BLaER1 treated with 17β-estradiol and CSF1 and Interleukin-3, amounts not matched to agents 10 nM and 100 nM (cell line): ENCODE results near the gene ZNF776.

Source experiments
- H3K27ac ChIP-seq, 11 experiments: shearing (Covaris generic); formaldehyde crosslinking; 2 replicates each; pipeline ENCODE4 v1.8.1; 2022
- H3K27me3 ChIP-seq, 11 experiments: shearing (Covaris generic); formaldehyde crosslinking; 2 replicates each; pipeline ENCODE4 v1.8.1; 2022
- H3K36me3 ChIP-seq, 11 experiments: shearing (Covaris generic); formaldehyde crosslinking; 2 replicates each; pipeline ENCODE4 v1.8.1; 2022
- H3K4me1 ChIP-seq, 10 experiments: shearing (Covaris generic); formaldehyde crosslinking; 2 replicates each; pipeline ENCODE4 v1.8.1; 2022
- H3K4me2 ChIP-seq, 11 experiments: shearing (Covaris generic); formaldehyde crosslinking; 2 replicates each; pipeline ENCODE4 v1.8.1; 2022
- H3K4me3 ChIP-seq, 10 experiments: shearing (Covaris generic); formaldehyde crosslinking; 2 replicates each; pipeline ENCODE4 v1.8.1; 2022
- H3K9ac ChIP-seq, 11 experiments: shearing (Covaris generic); formaldehyde crosslinking; 2 replicates each; pipeline ENCODE4 v1.8.1; 2022
- H3K9me3 ChIP-seq, 11 experiments: shearing (Covaris generic); formaldehyde crosslinking; replicated peaks in 1 of 11; 2 replicates each; pipeline ENCODE4 v1.8.1; 2022
- H4K20me1 ChIP-seq, 11 experiments: shearing (Covaris generic); formaldehyde crosslinking; 2 replicates each; pipeline ENCODE4 v1.8.1; 2022
- Cebpa-rat ChIP-seq, 11 experiments: shearing (Covaris generic); IDR thresholded peaks; 2 replicates each; pipeline ENCODE4 v1.8.1; 2022

The ZNF776 gene

DNA sequence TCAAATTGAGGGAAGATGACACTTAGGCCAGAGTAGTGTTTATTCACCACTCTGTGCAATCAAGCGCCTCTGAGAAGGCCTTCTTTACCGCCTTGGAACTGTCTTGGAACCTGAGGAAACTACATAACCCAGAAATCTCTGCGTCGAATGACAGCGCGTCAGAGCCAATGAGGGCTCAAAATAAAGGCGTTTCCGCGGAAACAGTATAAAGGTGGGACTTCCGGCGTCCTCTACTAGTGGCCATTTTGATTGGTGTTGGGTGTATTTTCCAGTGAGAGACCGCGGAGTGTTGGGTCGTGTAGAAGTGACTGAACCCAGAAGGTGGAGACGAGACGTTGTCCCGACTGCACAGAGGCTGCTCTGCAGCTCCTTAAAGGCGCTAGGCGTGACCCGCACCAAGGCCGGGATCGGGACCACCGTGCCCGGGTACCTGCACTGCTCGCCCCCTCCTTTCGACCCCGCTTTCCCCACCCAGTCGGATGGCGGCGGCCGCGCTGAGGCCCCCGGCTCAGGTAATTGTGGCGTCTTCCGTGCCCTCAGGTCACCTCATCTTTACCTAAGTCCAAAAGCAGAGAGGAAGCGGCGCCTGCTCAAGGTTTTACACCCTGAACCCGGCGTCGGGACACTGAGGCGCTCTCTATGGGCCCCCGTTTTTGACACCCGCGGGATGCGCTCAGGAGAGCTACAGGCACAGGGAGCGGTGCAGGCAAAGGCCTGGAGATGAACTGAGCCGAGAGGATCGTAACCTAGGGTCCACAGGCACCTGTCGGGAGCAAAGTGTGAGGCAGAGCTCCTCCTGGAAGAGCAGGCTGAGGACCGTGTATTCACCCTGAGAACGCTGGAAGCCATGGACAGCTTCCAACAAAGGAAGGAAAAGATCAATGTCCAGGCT lies at the start of gene ZNF776:
Gene ZNF776 (plus strand): TSS at position 236 of the 892 bp plus-strand sequence. CDS start 244 bp downstream, at position 480.
- peak within 1 kb of the TSS; percentile 83 to 95 (median 89) for H3K9ac ChIP-seq
- H3K9me3 ChIP-seq = peaks cover under 1 to 27% (median 15%) of the 10 kb centered on the region in 11 experiments; a peak in 12 of 22 replicates
- peak within 1 kb of the TSS; percentile 80 to 90 (median 84) for H3K27ac ChIP-seq
- peak within 1 kb of the TSS; percentile 82 to 97 (median 86) for H3K4me3 ChIP-seq
- peaks cover 32 to 41% (median 37%) of the 10 kb centered on the region in 11 experiments for H3K36me3 ChIP-seq
- peaks cover 0 to 18% (median 0%) of the 10 kb centered on the region in 11 experiments; a peak in 9 of 22 replicates for H4K20me1 ChIP-seq
- H3K4me1 ChIP-seq = peaks cover 14 to 26% (median 22%) of the 10 kb centered on the region in 10 experiments
- no peak for TF ChIP-seq Cebpa-rat (IDR thresholded peaks at IDR 0.05)
- H3K4me2 ChIP-seq = peak within 1 kb of the TSS; percentile 77 to 97 (median 92)
- no peaks in the 10 kb centered on the region for H3K27me3 ChIP-seq

GRCh38 chr19:57701625-57702024 lies 45.0 kb upstream of the ZNF776 start:
- Histone ChIP-seq H3K36me3 (peaks cover 37 to 77% (median 62%) of the 10 kb centered on the region in 11 experiments), H3K9me3 (peaks cover 75 to 100% (median 79%) of the 10 kb centered on the region in 11 experiments), H4K20me1 (peaks cover 0 to 27% (median 0%) of the 10 kb centered on the region in 11 experiments; a peak in 5 of 22 replicates), H3K4me2 (no peak overlapping the region), H3K9ac (no peak overlapping the region), H3K27me3 (peaks cover 7 to 10% (median 8%) of the 10 kb centered on the region in 11 experiments; a peak in 20 of 22 replicates), H3K4me3 (no peak overlapping the region), H3K4me1 (peaks cover 0 to 9% (median 0%) of the 10 kb centered on the region in 10 experiments; a peak in 3 of 20 replicates), H3K27ac (no peak overlapping the region)
- no peak for TF ChIP-seq Cebpa-rat (IDR thresholded peaks at IDR 0.05)

DNA sequence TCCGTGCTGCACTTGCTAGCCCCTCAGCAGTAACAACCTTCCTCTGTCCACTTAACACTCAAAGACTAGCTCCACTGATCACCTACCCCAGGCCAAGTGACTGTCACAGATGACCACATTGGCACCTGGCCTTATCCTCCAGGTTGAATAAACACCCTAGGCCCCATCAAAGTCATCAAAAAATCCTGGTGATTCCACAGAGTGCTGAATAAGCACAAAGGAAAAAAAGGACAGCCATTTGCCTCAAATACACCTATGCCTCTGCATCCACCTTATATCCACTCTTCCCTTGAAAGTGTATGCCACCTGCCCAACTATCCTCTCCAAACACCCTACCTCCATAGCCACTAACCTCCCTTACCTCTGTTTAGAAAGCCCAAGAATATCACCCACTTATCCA lies 40.3 kb upstream of the ZNF776 start:
- peaks cover 64 to 85% (median 76%) of the 10 kb centered on the region in 11 experiments for H3K9me3 ChIP-seq
- no peak overlapping the region for H3K9ac ChIP-seq
- H3K4me3 ChIP-seq = no peak overlapping the region
- H3K27ac ChIP-seq = no peak overlapping the region
- H3K27me3 ChIP-seq = peaks cover 34 to 44% (median 42%) of the 10 kb centered on the region in 11 experiments
- H3K4me1 ChIP-seq = peaks cover 0 to 9% (median 0%) of the 10 kb centered on the region in 10 experiments; a peak in 3 of 20 replicates
- TF ChIP-seq Cebpa-rat (IDR thresholded peaks at IDR 0.05) = no peak
- peaks cover 30 to 76% (median 62%) of the 10 kb centered on the region in 11 experiments for H3K36me3 ChIP-seq
- peaks cover 0 to 67% (median 0%) of the 10 kb centered on the region in 11 experiments; a peak in 3 of 22 replicates for H4K20me1 ChIP-seq
- H3K4me2 ChIP-seq = no peak overlapping the region

DNA sequence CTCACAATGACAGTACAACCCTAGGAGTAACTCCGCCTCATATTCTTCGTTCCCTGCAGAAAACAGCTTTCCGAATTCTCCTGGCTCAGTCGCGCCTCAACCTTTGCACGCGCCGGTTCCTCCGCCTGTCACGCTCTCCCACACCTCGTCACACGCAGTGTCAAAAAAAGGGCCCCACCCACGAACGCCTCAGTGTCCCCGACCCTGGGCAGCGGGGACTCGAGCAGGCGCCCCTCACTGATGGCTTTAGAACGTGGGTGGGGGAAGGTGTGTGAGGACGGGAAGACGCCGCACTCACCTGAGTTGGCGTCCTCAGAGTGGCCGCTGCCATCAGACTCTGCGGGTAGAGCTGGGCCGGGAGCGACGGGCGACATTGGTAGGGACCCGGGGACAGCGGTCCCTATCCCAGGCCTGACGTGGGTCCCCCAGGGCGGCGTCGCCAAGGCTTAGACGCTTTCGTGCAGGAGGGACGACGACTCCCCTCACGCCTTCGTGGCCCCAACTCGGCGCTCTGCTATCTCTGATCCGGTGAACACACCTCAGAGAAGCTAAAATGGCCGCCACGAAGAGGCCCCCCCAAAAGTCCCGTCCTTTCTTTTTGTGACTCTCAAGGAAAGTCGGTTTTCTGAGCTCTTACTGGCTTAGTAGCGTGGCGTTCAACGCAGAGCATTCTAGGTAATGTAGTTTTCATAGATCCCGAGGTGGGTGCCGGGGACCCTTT lies 37.8 kb upstream of the ZNF776 start, which contains the start of gene ZNF154:
Gene ZNF154 (minus strand): TSS at position 564 of the 721 bp plus-strand sequence. CDS start 233 bp downstream, at position 331.
- Histone ChIP-seq H3K27ac (no peak within 1 kb of the TSS), H3K4me3 (peak within 1 kb of the TSS in 6 of 10 experiments; percentile 5 to 32 (median 24); a peak in 4 of 20 replicates), H4K20me1 (peaks cover 0 to 78% (median 0%) of the 10 kb centered on the region in 11 experiments; a peak in 3 of 22 replicates), H3K36me3 (peaks cover 23 to 66% (median 48%) of the 10 kb centered on the region in 11 experiments), H3K4me1 (peaks cover 0 to 9% (median 0%) of the 10 kb centered on the region in 10 experiments; a peak in 3 of 20 replicates), H3K27me3 (peaks cover 34 to 44% (median 42%) of the 10 kb centered on the region in 11 experiments), H3K9ac (no peak within 1 kb of the TSS), H3K9me3 (peaks cover 49 to 70% (median 60%) of the 10 kb centered on the region in 11 experiments), H3K4me2 (no peak within 1 kb of the TSS)
- no peak for TF ChIP-seq Cebpa-rat (IDR thresholded peaks at IDR 0.05)

DNA sequence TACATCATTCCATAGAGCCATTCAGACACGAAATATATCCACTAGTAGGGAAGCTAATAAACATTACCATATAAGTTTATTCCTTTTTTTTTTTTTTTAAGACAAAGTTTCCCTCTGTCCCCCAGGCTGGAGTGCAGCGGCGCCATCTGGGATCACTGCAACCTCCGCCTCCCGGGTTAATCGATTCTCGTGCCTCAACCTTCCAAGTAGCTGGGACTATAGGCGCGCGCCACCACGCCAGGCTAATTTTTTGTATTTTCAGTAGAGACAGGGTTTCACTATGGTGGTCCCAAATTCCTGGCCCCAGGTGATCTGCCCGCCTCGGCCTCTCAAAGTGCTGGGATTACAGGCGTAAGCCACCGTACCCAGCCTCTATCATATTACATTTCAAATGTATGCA lies 37.0 kb upstream of the ZNF776 start:
- H3K4me2 ChIP-seq = no peak overlapping the region
- H3K27me3 ChIP-seq = peaks cover 34 to 44% (median 42%) of the 10 kb centered on the region in 11 experiments
- peaks cover 0 to 71% (median 0%) of the 10 kb centered on the region in 11 experiments; a peak in 3 of 22 replicates for H4K20me1 ChIP-seq
- peaks cover 49 to 70% (median 53%) of the 10 kb centered on the region in 11 experiments for H3K9me3 ChIP-seq
- no peak overlapping the region for H3K27ac ChIP-seq
- peaks cover 0 to 9% (median 0%) of the 10 kb centered on the region in 10 experiments; a peak in 3 of 20 replicates for H3K4me1 ChIP-seq
- H3K36me3 ChIP-seq = peaks cover 31 to 66% (median 55%) of the 10 kb centered on the region in 11 experiments
- TF ChIP-seq Cebpa-rat (IDR thresholded peaks at IDR 0.05) = no peak
- no peak overlapping the region for H3K4me3 ChIP-seq
- no peak overlapping the region for H3K9ac ChIP-seq

- Histone ChIP-seq H3K27ac (no peak overlapping the region), H3K4me1 (no peaks in the 10 kb centered on the region), H3K9ac (no peak overlapping the region), H3K4me3 (no peak overlapping the region), H3K27me3 (peaks cover 20 to 29% (median 28%) of the 10 kb centered on the region in 11 experiments), H4K20me1 (peaks cover 0 to 50% (median 0%) of the 10 kb centered on the region in 11 experiments; a peak in 3 of 22 replicates), H3K4me2 (no peak overlapping the region), H3K9me3 (peaks cover 29 to 66% (median 39%) of the 10 kb centered on the region in 11 experiments), H3K36me3 (peaks cover 48 to 75% (median 59%) of the 10 kb centered on the region in 11 experiments)
- TF ChIP-seq Cebpa-rat (IDR thresholded peaks at IDR 0.05) = no peak
Observed at GRCh38 chr19:57712222-57712621, 34.4 kb upstream of the ZNF776 start.

DNA sequence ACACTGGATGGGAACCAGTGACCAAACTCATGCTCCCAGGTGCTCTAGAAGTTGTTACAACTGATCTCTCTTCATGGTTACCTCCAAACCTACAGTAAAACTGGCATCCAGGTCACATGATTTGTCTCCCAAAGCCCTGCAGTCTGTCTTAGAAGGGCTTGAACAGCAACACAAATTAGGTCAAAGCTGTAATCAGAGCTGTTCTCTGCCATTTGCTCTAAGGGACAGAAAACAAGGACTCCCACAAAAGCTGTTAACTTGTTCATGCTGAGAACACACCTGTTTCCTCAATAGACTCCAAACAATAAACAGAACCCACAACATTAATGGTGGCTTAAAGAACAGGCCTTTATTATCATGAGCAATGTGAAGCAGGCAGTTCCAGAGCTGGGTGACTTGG lies 27.2 kb upstream of the ZNF776 start:
- H3K27me3 ChIP-seq = no peaks in the 10 kb centered on the region; a peak in 1 of 22 replicates
- no peaks in the 10 kb centered on the region for H3K4me1 ChIP-seq
- H3K36me3 ChIP-seq = peaks cover 78 to 97% (median 90%) of the 10 kb centered on the region in 11 experiments
- no peak for TF ChIP-seq Cebpa-rat (IDR thresholded peaks at IDR 0.05)
- no peak overlapping the region for H3K27ac ChIP-seq
- H3K4me3 ChIP-seq = 0 out of 20 replicates have a peak overlapping the region, but pooled peaks of 1 of the 10 experiments have one; percentile 24
- H3K9me3 ChIP-seq = peaks cover 59 to 95% (median 74%) of the 10 kb centered on the region in 11 experiments
- no peaks in the 10 kb centered on the region for H4K20me1 ChIP-seq
- no peak overlapping the region for H3K9ac ChIP-seq
- no peak overlapping the region for H3K4me2 ChIP-seq

- H3K27me3 ChIP-seq = no peaks in the 10 kb centered on the region; a peak in 1 of 22 replicates
- peak overlapping the region in 2 of 10 experiments; percentile 11 to 24; a peak in 3 of 20 replicates for H3K4me3 ChIP-seq
- H3K36me3 ChIP-seq = peaks cover 72 to 95% (median 85%) of the 10 kb centered on the region in 11 experiments
- no peak for TF ChIP-seq Cebpa-rat (IDR thresholded peaks at IDR 0.05)
- H3K4me2 ChIP-seq = no peak overlapping the region
- no peak overlapping the region for H3K9ac ChIP-seq
- peaks cover 60 to 94% (median 74%) of the 10 kb centered on the region in 11 experiments for H3K9me3 ChIP-seq
- H3K4me1 ChIP-seq = no peaks in the 10 kb centered on the region; a peak in 1 of 20 replicates
- no peak overlapping the region for H3K27ac ChIP-seq
- no peaks in the 10 kb centered on the region for H4K20me1 ChIP-seq
Observed at GRCh38 chr19:57719901-57720519, 26.6 kb upstream of the ZNF776 start.
